ENCODE measurements around the gene RPL22.

GRCh38 chr1:6184083-6184783 lies 15.2 kb downstream of the RPL22 start:
- TF ChIP-seq TAF1 (IDR thresholded peaks at IDR 0.05; ENCODE audit: borderline replicate concordance, insufficient read depth, low read length) (no peak), REST (IDR thresholded peaks at IDR 0.05; ENCODE audit: insufficient read depth in 1 of 2, low read depth in 2 of 2, low read length in 2 of 2) (no peak), SIN3A (IDR thresholded peaks at IDR 0.05; ENCODE audit: borderline replicate concordance, insufficient read depth, low read length) (no peak)

All from PFSK-1 (cell line).